Liver (tissue), 3 donors: Measurements from ENCODE around the gene CDH4.

ENCODE experiments used
- ATF3 ChIP-seq: IDR thresholded peaks from 2 replicates; pipeline ENCODE4 v1.6.1; 2016; ENCODE audit warnings: antibody characterized with exemption
- CTCF ChIP-seq: fragments of 150-350 bp; IDR thresholded peaks from 2 replicates; pipeline ENCODE4 v1.5.1; 2017; ENCODE audit warnings: improper control_type of control experiment, low read depth, low read length; ENCODE audit not compliant: missing input control
- donor health status: healthy.
- donor health status: healthy.

GRCh38 chr20:61868466-61869090, 616.5 kb downstream of the CDH4 start:
- TF ChIP-seq CTCF (no peak), ATF3 (no peak)
